ENCODE results near the gene PLA2R1. TPM values are rescaled to one million over a fixed set of nuclear protein-coding genes. Genes with fewer than 3 reads are reported as not detected.

Gene PLA2R1
- total RNA-seq, 4 donors from 2014 or later: 18.3 to 52.0 (median 34.1) TPM

DNA sequence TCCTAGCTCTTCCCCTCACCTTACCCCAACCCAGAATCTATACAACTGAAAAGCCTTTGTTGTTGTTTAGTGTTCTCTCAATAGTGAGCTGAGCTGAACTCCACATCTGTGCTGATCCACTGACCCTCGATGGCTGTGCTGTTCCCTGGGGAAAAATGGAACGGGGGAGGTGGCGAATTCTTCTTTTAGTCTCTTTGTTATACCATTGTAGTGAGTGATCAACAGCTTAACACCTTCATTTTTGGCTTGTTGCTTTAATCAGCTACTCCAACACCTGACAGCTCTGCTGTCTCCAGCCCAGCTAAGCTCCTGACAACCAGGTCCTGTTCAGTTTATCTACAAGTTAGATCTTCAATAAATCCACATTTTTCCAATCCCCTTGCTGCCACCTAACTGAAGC, 25.7 kb downstream of the PLA2R1 start:
- intact Hi-C loops (cut with DNase I; ENCODE audit: low total_unique reads): no loop called here
- DNase-seq (ENCODE audit: low spot score in 2 of 2): no peak
- WGBS, 2 donors: 61 to 75% methylated on average over 3 of the region's 3 CpGs
- H3K4me3 ChIP-seq (ENCODE audit: low read depth, poor library complexity, severe bottlenecking): no peak overlapping the region
- TF ChIP-seq POLR2A (IDR thresholded peaks at IDR 0.05): no peak
- TF ChIP-seq, protein P1, sequence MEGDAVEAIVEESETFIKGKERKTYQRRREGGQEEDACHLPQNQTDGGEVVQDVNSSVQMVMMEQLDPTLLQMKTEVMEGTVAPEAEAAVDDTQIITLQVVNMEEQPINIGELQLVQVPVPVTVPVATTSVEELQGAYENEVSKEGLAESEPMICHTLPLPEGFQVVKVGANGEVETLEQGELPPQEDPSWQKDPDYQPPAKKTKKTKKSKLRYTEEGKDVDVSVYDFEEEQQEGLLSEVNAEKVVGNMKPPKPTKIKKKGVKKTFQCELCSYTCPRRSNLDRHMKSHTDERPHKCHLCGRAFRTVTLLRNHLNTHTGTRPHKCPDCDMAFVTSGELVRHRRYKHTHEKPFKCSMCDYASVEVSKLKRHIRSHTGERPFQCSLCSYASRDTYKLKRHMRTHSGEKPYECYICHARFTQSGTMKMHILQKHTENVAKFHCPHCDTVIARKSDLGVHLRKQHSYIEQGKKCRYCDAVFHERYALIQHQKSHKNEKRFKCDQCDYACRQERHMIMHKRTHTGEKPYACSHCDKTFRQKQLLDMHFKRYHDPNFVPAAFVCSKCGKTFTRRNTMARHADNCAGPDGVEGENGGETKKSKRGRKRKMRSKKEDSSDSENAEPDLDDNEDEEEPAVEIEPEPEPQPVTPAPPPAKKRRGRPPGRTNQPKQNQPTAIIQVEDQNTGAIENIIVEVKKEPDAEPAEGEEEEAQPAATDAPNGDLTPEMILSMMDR (IDR thresholded peaks at IDR 0.05): no peak

- TF ChIP-seq, protein P1 (IDR thresholded peaks at IDR 0.05): no peak
- TF ChIP-seq POLR2A (IDR thresholded peaks at IDR 0.05): no peak
- no peak for DNase-seq (ENCODE audit: low spot score in 2 of 2)
- H3K4me3 ChIP-seq (ENCODE audit: low read depth, poor library complexity, severe bottlenecking): no peak overlapping the region
- intact Hi-C loops (cut with DNase I; ENCODE audit: low total_unique reads): no loop called here
- 88 to 100% methylated on average over 1 of the region's 1 CpG for WGBS, 2 donors
These were observed 27.3 kb downstream of the PLA2R1 start for GRCh38 chr2:160035125-160035524.

GRCh38 chr2:160034396-160034795, 28.0 kb downstream of the PLA2R1 start:
- intact Hi-C loops (cut with DNase I; ENCODE audit: low total_unique reads): no loop called here
- TF ChIP-seq, protein P1 (IDR thresholded peaks at IDR 0.05): no peak
- no peak for TF ChIP-seq POLR2A (IDR thresholded peaks at IDR 0.05)
- no peak overlapping the region for H3K4me3 ChIP-seq (ENCODE audit: low read depth, poor library complexity, severe bottlenecking)
- DNase-seq (ENCODE audit: low spot score in 2 of 2): no peak
- 91 to 93% methylated on average over 6 of the region's 6 CpGs for WGBS, 2 donors

DNA sequence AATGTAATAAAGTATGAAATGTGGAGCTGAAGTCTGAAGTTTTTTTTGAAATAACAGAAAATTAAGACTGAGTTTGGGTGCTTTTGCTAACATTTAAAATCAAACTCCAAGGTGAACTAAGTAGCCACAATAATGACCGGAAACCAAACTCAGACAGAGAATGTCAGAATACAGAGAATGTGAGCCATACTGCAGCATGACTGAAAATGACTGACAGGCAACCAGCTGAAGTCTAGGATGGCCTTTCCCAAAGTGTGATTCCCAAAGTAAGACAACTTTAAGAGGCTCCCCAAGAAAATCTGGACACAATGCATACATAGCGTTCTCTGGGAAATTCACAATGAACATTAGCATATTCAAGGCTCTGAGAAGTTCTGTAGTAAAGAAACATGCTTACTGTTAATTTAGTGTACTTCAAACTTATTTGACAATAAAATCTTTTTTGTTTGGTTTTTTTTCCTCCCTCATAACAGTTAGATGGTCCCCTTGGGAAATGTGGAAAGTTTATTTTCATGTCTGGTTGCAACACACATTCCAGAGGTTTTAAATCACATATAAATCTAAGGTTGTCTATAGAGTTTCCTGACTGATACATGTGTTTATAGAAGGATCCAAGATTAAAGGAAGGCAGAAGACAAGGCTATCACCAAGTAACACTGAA, 28.6 kb downstream of the PLA2R1 start:
- TF ChIP-seq POLR2A (IDR thresholded peaks at IDR 0.05): no peak
- TF ChIP-seq, protein P1 (IDR thresholded peaks at IDR 0.05): no peak
- 79 to 82% methylated on average over 2 of the region's 2 CpGs for WGBS, 2 donors
- DNase-seq (ENCODE audit: low spot score in 2 of 2): no peak
- intact Hi-C loops (cut with DNase I; ENCODE audit: low total_unique reads): no loop called here
- no peak overlapping the region for H3K4me3 ChIP-seq (ENCODE audit: low read depth, poor library complexity, severe bottlenecking)

DNA sequence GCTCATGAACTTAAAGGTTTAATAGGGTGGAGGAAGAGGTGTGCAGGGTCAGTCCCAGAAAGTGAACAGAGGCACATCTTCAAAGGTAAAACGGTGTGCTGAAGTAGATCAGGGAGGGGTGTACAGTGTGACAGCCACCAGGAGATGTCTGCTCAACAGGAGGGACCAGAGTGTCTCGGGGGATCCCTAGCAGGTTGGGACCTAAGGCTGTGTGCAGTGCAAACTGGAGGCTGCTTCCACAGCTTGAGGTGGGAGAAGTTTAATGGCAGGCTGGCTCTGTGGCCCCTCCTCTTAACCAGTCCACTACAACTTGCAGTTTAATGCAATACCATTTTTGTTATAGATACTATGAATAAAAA, 33.2 kb downstream of the PLA2R1 start:
- TF ChIP-seq POLR2A (IDR thresholded peaks at IDR 0.05): no peak
- TF ChIP-seq, protein P1 (IDR thresholded peaks at IDR 0.05): no peak
- intact Hi-C loops (cut with DNase I; ENCODE audit: low total_unique reads): no loop called here
- WGBS, 2 donors: 86 to 94% methylated on average over 1 to 2 of the region's 2 CpGs
- DNase-seq (ENCODE audit: low spot score in 2 of 2): no peak
- H3K4me3 ChIP-seq (ENCODE audit: low read depth, poor library complexity, severe bottlenecking): no peak overlapping the region

All from lower leg skin (tissue), 4 donors.